Adrenal gland (tissue), 12 donors: ENCODE data around the gene MIER2. TPM values are rescaled to one million over a fixed set of nuclear protein-coding genes. Genes with fewer than 3 reads are reported as not detected.
"Not testable (repeated sequence)": the region's sequence is repeated elsewhere in the genome, so short reads cannot be mapped to it uniquely, and the experiment has no call there.

ENCODE experiments used
- DNase-seq, 7 donors: peaks; one replicate each; pipeline ENCODE4 v3.0.0-alpha.2; 2019 to 2020
- H3K27ac ChIP-seq, 5 donors: fragments of 200-600 bp; sonication (generic) in 4 of 5; 1 replicate in 3 of 5; 2 replicates in 2 of 5; pipeline versions ENCODE4 v1.5.1 to v1.8.0; 2016 to 2020; ENCODE audit warnings: mild to moderate bottlenecking in 1 of 5
- H3K27me3 ChIP-seq: fragments of 200-600 bp; 2 replicates; pipeline ENCODE4 v1.8.0; 2021
- H3K36me3 ChIP-seq, 2 donors: fragments of 200-600 bp; replicated peaks in 1 of 2; 1 replicate in 1 of 2; 2 replicates in 1 of 2; pipeline versions ENCODE4 v1.5.1 to v1.8.0; 2018 to 2022
- H3K4me1 ChIP-seq, 2 donors: fragments of 200-600 bp; replicated peaks in 1 of 2; 1 replicate in 1 of 2; 2 replicates in 1 of 2; pipeline versions ENCODE4 v1.5.1 to v1.8.0; 2018 to 2021
- H3K4me3 ChIP-seq, 4 donors: fragments of 200-600 bp; sonication (generic) in 3 of 4; one replicate each; pipeline ENCODE4 v1.5.1; 2016 to 2018
- H3K9me3 ChIP-seq, 3 donors: fragments of 200-600 bp; sonication (generic) in 1 of 3; replicated peaks in 1 of 3; 1 replicate in 2 of 3; 2 replicates in 1 of 3; pipeline versions ENCODE4 v1.5.1 to v1.8.0; 2016 to 2021
- POLR2A ChIP-seq, 2 donors: fragments of 450-650 bp; IDR thresholded peaks; one replicate each; pipeline ENCODE4 v1.6.1; 2017; ENCODE audit warnings: antibody characterized with exemption in 2 of 2, mild to moderate bottlenecking in 2 of 2, moderate library complexity in 1 of 2
- WGBS, 4 donors: extraction: QIAGEN DNeasy Blood & Tissue Kit in 2 of 4; methylation state at CpG; one replicate each; pipeline versions ENCODE4 v1.1.5 to v1.1.7; 2013 to 2017; 5-methylcytosine and 5-hydroxymethylcytosine counted together
- intact Hi-C, 2 donors: fragments of 100-400 bp; cut with DNase I; formaldehyde crosslinking; loops; one replicate each; pipeline versions ENCODE4 v1.14.1 to v1.15.0; 2022 to 2023
- polyA plus RNA-seq, 3 donors: library from polyadenylated mRNA; stranded (reverse); fragments of 200-250 nt in 2 of 3; fragments of 350-450 nt in 1 of 3; fragmentation: Illumina TruSeq in 1 of 3; extraction: RNeasy Lipid Tissue Mini Kit (QIAGEN cat#74804) in 1 of 3; gene quantifications; one replicate each; pipeline ENCODE4 v1.2.3, GENCODE V29; 2013 to 2014
- total RNA-seq, 9 donors: library from RNA; depleted of rRNA in 4 of 9; stranded (reverse); fragments of >200 nt in 4 of 9; fragments of 120-200 nt in 1 of 9; fragmentation: NEBNext Ultra II Directional in 1 of 9; extraction: Animal tissue kit (Norgen Biotek cat#: 25700) in 1 of 9; gene quantifications; one replicate each; pipeline versions ENCODE4 v1.1.0 to v1.2.4, GENCODE V29; 2013 to 2023
- TF ChIP-seq, protein P1 (sequence below), 6 experiments: fragments of 450-650 bp in 4 of 6; fragments of 200-600 bp in 2 of 6; sonication (generic) in 1 of 6; IDR thresholded peaks; 1 replicate in 5 of 6; 2 replicates in 1 of 6; pipeline versions ENCODE4 v1.5.1 to v1.8.0; 2016 to 2021; ENCODE audit warnings: antibody characterized with exemption in 6 of 6, mild to moderate bottlenecking in 2 of 6, moderate library complexity in 1 of 6
- donor health status: healthy with polysubstance abuse.
- donor health status: Bipolar disorder and iron deficiency.
- donor health status: DM: yes; HTN: yes; CAD: no.
- donor health status: DM: no; HTN: no; CAD: no.
- donor health status: DM: no; HTN: no; CAD: no.
- donor health status: DM: yes; HTN: yes; CAD: no.

MIER2 gene
- total and polyA plus RNA-seq, 12 donors, result 10.8 to 33.9 (median 18.2) TPM

DNA sequence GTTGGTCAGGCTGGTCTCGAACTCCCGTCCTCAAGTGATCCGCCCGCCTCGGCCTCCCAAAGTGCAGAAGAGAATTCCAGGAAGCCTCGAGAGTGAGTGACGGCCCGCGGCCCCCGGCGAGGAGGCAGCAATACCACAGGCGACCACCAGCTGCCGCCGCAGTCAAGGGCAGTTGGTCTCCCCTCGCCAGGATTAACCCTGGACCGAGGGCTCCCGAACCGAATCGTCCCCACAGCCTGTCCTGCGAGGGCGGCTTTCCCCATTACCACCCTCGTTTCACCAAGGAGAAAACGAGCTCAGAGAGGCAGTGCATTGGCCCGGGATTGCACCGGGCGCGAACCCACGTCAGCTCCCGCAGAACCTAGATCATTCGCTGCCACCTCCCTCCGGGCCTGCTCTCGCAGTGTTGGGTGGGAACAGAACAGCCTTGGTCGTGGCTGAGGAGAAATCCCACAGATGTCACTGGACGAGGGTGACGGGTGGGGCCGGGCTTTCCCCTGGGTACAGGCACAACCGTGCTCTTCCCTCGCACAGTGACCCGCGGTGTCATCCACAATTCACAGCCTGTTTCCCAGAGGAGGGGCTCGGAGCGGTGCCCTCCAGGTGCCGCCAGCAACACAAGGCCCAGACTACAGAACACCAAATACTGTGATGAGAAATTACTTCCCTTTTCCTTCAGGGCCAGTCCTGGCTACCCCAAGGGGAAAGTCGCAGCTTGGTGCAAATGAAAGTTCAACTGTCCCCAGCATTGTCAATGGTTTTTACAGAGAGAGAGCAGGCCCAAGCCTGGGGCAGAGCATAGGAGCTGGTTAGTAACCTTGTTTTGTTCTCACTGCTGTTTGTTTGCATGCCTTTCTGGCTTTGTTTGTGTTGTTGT lies 39.6 kb upstream of the MIER2 start:
- peaks cover 3% of the 10 kb centered on the region for H3K27me3 ChIP-seq
- H3K4me3 ChIP-seq, result no peak overlapping the region
- H3K9me3 ChIP-seq, result no peaks in the 10 kb centered on the region
- H3K36me3 ChIP-seq, result no peaks in the 10 kb centered on the region
- intact Hi-C loops, result no loop called here
- peak in 3 of 7 donors; percentile 24 to 63 (median 39) for DNase-seq
- H3K4me1 ChIP-seq, result no peaks in the 10 kb centered on the region
- H3K27ac ChIP-seq, result no peak overlapping the region
- TF ChIP-seq, protein P1, sequence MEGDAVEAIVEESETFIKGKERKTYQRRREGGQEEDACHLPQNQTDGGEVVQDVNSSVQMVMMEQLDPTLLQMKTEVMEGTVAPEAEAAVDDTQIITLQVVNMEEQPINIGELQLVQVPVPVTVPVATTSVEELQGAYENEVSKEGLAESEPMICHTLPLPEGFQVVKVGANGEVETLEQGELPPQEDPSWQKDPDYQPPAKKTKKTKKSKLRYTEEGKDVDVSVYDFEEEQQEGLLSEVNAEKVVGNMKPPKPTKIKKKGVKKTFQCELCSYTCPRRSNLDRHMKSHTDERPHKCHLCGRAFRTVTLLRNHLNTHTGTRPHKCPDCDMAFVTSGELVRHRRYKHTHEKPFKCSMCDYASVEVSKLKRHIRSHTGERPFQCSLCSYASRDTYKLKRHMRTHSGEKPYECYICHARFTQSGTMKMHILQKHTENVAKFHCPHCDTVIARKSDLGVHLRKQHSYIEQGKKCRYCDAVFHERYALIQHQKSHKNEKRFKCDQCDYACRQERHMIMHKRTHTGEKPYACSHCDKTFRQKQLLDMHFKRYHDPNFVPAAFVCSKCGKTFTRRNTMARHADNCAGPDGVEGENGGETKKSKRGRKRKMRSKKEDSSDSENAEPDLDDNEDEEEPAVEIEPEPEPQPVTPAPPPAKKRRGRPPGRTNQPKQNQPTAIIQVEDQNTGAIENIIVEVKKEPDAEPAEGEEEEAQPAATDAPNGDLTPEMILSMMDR (IDR thresholded peaks at IDR 0.05), result peak; percentile 13 to 63 (median 44)
- TF ChIP-seq POLR2A (IDR thresholded peaks at IDR 0.05), result no peak
- 26 to 35% (median 31%) methylated on average over 27 to 44 of the region's 44 CpGs for WGBS, 4 donors

DNA sequence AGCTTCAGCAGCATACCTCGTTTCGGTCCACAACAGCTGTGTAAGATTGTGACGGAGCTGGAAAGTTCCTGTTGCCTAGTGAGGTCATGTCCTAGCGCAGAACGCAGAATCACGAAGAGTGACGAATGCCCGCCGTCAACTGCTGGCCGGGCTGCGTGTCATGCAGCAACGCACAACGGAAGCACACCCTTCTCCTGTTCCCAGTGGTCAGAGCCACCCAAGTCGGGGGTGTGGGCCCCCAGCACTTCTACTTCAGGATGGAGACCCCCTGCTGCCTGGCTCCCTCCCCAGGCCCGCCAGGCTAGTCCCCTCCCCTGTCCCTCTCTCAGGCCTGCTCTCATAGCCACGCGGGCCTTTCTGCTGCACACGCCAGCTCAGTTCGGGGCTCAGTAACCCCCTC lies 38.4 kb upstream of the MIER2 start:
- Histone ChIP-seq H3K9me3 (no peaks in the 10 kb centered on the region), H3K27ac (no peak overlapping the region), H3K4me1 (no peaks in the 10 kb centered on the region), H3K27me3 (peaks cover 5% of the 10 kb centered on the region), H3K36me3 (no peaks in the 10 kb centered on the region), H3K4me3 (no peak overlapping the region)
- TF ChIP-seq POLR2A (IDR thresholded peaks at IDR 0.05), result no peak
- TF ChIP-seq, protein P1 (IDR thresholded peaks at IDR 0.05), result no peak
- WGBS, 4 donors, result 69 to 86% (median 74%) methylated on average over 18 to 19 of the region's 19 CpGs
- no peak for DNase-seq
- intact Hi-C loops, result no loop called here

DNA sequence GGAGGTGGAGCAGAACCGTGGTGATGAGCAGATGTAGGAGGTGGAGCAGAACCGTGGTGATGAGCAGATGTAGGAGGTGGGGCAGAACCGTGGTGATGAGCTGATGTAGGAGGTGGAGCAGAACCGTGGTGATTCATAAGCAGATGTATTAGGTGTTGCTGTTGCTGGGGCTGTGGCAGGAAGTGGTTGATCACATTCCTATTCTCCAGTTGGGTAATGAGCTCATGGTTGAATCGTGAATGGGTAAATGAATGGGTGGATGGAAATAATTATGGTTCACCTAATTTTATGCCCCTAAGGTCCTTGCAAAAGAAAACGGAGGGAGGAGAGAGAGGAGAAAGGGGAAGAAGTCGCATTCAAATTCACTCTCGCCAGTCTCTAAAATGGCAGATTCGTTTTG lies 38.0 kb upstream of the MIER2 start:
- 66 to 72% (median 68%) methylated on average over 7 to 9 of the region's 9 CpGs for WGBS, 4 donors
- DNase-seq, H3K27ac ChIP-seq, H3K4me1 ChIP-seq, H3K27me3 ChIP-seq, H3K9me3 ChIP-seq, H3K36me3 ChIP-seq, H3K4me3 ChIP-seq, intact Hi-C loops: not testable (repeated sequence)

DNA sequence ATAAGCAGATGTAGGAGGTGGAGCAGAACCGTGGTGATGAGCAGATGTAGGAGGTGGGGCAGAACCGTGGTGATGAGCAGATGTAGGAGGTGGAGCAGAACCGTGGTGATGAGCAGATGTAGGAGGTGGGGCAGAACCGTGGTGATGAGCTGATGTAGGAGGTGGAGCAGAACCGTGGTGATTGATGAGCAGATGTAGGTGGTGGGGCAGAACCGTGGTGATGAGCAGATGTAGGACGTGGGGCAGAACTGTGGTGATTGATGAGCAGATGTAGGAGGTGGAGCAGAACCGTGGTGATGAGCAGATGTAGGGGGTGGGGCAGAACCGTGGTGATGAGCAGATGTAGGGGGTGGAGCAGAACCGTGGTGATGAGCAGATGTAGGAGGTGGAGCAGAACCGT lies 37.3 kb upstream of the MIER2 start:
- intact Hi-C loops, H3K27ac ChIP-seq, H3K4me1 ChIP-seq, H3K36me3 ChIP-seq, H3K4me3 ChIP-seq, H3K9me3 ChIP-seq, DNase-seq, H3K27me3 ChIP-seq: not testable (repeated sequence)
- WGBS, 4 donors, result 68 to 82% (median 74%) methylated on average over 11 of the region's 11 CpGs

DNA sequence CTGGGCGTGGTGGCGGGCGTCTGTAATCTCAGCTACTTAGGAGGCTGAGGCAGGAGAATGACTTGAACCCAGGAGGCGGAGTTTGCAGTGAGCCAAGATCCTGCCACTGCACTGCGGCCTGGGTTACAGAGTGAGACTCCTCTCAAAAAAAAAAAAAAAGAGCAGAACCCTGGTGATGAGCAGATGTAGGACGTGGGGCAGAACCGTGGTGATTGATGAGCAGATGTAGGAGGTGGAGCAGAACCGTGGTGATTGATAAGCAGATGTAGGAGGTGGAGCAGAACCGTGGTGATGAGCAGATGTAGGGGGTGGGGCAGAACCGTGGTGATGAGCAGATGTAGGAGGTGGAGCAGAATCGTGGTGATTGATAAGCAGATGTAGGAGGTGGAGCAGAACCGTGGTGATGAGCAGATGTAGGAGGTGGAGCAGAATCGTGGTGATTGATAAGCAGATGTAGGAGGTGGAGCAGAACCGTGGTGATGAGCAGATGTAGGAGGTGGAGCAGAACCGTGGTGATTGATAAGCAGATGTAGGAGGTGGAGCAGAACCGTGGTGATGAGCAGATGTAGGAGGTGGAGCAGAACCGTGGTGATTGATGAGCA lies 36.1 kb upstream of the MIER2 start:
- H3K9me3 ChIP-seq, DNase-seq, H3K4me3 ChIP-seq, H3K36me3 ChIP-seq, intact Hi-C loops, H3K27ac ChIP-seq, H3K27me3 ChIP-seq, H3K4me1 ChIP-seq: not testable (repeated sequence)
- WGBS, 4 donors, result 70 to 75% (median 71%) methylated on average over 11 to 15 of the region's 17 CpGs
